BLaER1 treated with 17β-estradiol and CSF1 and Interleukin-3, amounts not matched to agents 10 nM and 100 nM (cell line): ENCODE measurements around the gene WDR37.

Experiments used
- H3K27ac ChIP-seq, 11 experiments: shearing (Covaris generic); formaldehyde crosslinking; 2 replicates each; pipeline ENCODE4 v1.8.1; 2022
- H3K27me3 ChIP-seq, 11 experiments: shearing (Covaris generic); formaldehyde crosslinking; 2 replicates each; pipeline ENCODE4 v1.8.1; 2022
- H3K36me3 ChIP-seq, 11 experiments: shearing (Covaris generic); formaldehyde crosslinking; 2 replicates each; pipeline ENCODE4 v1.8.1; 2022
- H3K4me1 ChIP-seq, 10 experiments: shearing (Covaris generic); formaldehyde crosslinking; 2 replicates each; pipeline ENCODE4 v1.8.1; 2022
- H3K4me2 ChIP-seq, 11 experiments: shearing (Covaris generic); formaldehyde crosslinking; 2 replicates each; pipeline ENCODE4 v1.8.1; 2022
- H3K4me3 ChIP-seq, 10 experiments: shearing (Covaris generic); formaldehyde crosslinking; 2 replicates each; pipeline ENCODE4 v1.8.1; 2022
- H3K9ac ChIP-seq, 11 experiments: shearing (Covaris generic); formaldehyde crosslinking; 2 replicates each; pipeline ENCODE4 v1.8.1; 2022
- H3K9me3 ChIP-seq, 11 experiments: shearing (Covaris generic); formaldehyde crosslinking; replicated peaks in 1 of 11; 2 replicates each; pipeline ENCODE4 v1.8.1; 2022
- H4K20me1 ChIP-seq, 11 experiments: shearing (Covaris generic); formaldehyde crosslinking; 2 replicates each; pipeline ENCODE4 v1.8.1; 2022
- Cebpa-rat ChIP-seq, 11 experiments: shearing (Covaris generic); IDR thresholded peaks; 2 replicates each; pipeline ENCODE4 v1.8.1; 2022

WDR37 gene

GRCh38 chr10:1152386-1153250 is 96.4 kb downstream of the WDR37 start:
- Histone ChIP-seq H3K4me1 (peaks cover 21 to 88% (median 71%) of the 10 kb centered on the region in 10 experiments), H3K4me2 (peak overlapping the region in 9 of 11 experiments; percentile 28 to 94 (median 79); a peak in 17 of 22 replicates), H3K9me3 (peaks cover 2 to 10% (median 7%) of the 10 kb centered on the region in 11 experiments; a peak in 20 of 22 replicates), H3K9ac (no peak overlapping the region), H3K36me3 (no peaks in the 10 kb centered on the region), H3K27me3 (peaks cover 0 to 10% (median 0%) of the 10 kb centered on the region in 11 experiments; a peak in 1 of 22 replicates), H3K4me3 (no peak overlapping the region), H4K20me1 (peaks cover 0 to 4% (median 0%) of the 10 kb centered on the region in 11 experiments; a peak in 2 of 22 replicates), H3K27ac (no peak overlapping the region)
- TF ChIP-seq Cebpa-rat (IDR thresholded peaks at IDR 0.05) = no peak

GRCh38 chr10:1153251-1153763 is 97.1 kb downstream of the WDR37 start:
- Histone ChIP-seq H3K36me3 (no peaks in the 10 kb centered on the region), H3K9ac (no peak overlapping the region), H4K20me1 (peaks cover 0 to 4% (median 0%) of the 10 kb centered on the region in 11 experiments; a peak in 2 of 22 replicates), H3K27ac (no peak overlapping the region), H3K9me3 (peaks cover 0 to 4% (median under 1%) of the 10 kb centered on the region in 11 experiments; a peak in 5 of 22 replicates), H3K4me1 (peaks cover 21 to 85% (median 71%) of the 10 kb centered on the region in 10 experiments), H3K4me3 (no peak overlapping the region), H3K27me3 (peaks cover 0 to 10% (median 0%) of the 10 kb centered on the region in 11 experiments; a peak in 1 of 22 replicates), H3K4me2 (peak overlapping the region in 9 of 11 experiments; percentile 28 to 94 (median 79); a peak in 16 of 22 replicates)
- TF ChIP-seq Cebpa-rat (IDR thresholded peaks at IDR 0.05) = no peak

- 0 out of 22 replicates have a peak overlapping the region, but pooled peaks of 1 of the 11 experiments have one; percentile 3 for H3K9ac ChIP-seq
- peaks cover 21 to 80% (median 67%) of the 10 kb centered on the region in 10 experiments for H3K4me1 ChIP-seq
- no peaks in the 10 kb centered on the region for H3K36me3 ChIP-seq
- H3K4me3 ChIP-seq = no peak overlapping the region
- TF ChIP-seq Cebpa-rat (IDR thresholded peaks at IDR 0.05) = no peak
- no peak overlapping the region for H3K27ac ChIP-seq
- H3K9me3 ChIP-seq = no peaks in the 10 kb centered on the region
- peaks cover 0 to 10% (median 0%) of the 10 kb centered on the region in 11 experiments; a peak in 1 of 22 replicates for H3K27me3 ChIP-seq
- peaks cover 0 to 4% (median 0%) of the 10 kb centered on the region in 11 experiments; a peak in 2 of 22 replicates for H4K20me1 ChIP-seq
- peak overlapping the region in 9 of 11 experiments; percentile 18 to 94 (median 79); a peak in 17 of 22 replicates for H3K4me2 ChIP-seq
Measured at GRCh38 chr10:1153805-1154351, 97.7 kb downstream of the WDR37 start.

GRCh38 chr10:1154531-1155295 is 98.5 kb downstream of the WDR37 start:
- Histone ChIP-seq H4K20me1 (peaks cover 0 to 4% (median 0%) of the 10 kb centered on the region in 11 experiments; a peak in 2 of 22 replicates), H3K9me3 (no peaks in the 10 kb centered on the region), H3K4me2 (peak overlapping the region in 8 of 11 experiments; percentile 31 to 94 (median 82); a peak in 13 of 22 replicates), H3K27me3 (peaks cover 0 to 10% (median 0%) of the 10 kb centered on the region in 11 experiments; a peak in 1 of 22 replicates), H3K36me3 (no peaks in the 10 kb centered on the region), H3K27ac (no peak overlapping the region), H3K4me3 (no peak overlapping the region), H3K4me1 (peaks cover 16 to 72% (median 59%) of the 10 kb centered on the region in 10 experiments), H3K9ac (no peak overlapping the region)
- no peak for TF ChIP-seq Cebpa-rat (IDR thresholded peaks at IDR 0.05)

GRCh38 chr10:1155791-1156615 is 99.8 kb downstream of the WDR37 start:
- H4K20me1 ChIP-seq = no peaks in the 10 kb centered on the region; a peak in 2 of 22 replicates
- H3K27ac ChIP-seq = no peak overlapping the region
- TF ChIP-seq Cebpa-rat (IDR thresholded peaks at IDR 0.05) = no peak
- peaks cover 0 to 9% (median 0%) of the 10 kb centered on the region in 11 experiments; a peak in 1 of 22 replicates for H3K27me3 ChIP-seq
- no peak overlapping the region for H3K9ac ChIP-seq
- peaks cover 3 to 59% (median 46%) of the 10 kb centered on the region in 10 experiments for H3K4me1 ChIP-seq
- no peaks in the 10 kb centered on the region for H3K9me3 ChIP-seq
- peak overlapping the region in 6 of 11 experiments; percentile 3 to 31 (median 12); a peak in 6 of 22 replicates for H3K4me2 ChIP-seq
- no peaks in the 10 kb centered on the region for H3K36me3 ChIP-seq
- H3K4me3 ChIP-seq = no peak overlapping the region

- Histone ChIP-seq H3K27me3 (peaks cover 0 to 9% (median 0%) of the 10 kb centered on the region in 11 experiments; a peak in 1 of 22 replicates), H3K9me3 (no peaks in the 10 kb centered on the region), H3K9ac (no peak overlapping the region), H3K36me3 (no peaks in the 10 kb centered on the region), H3K27ac (no peak overlapping the region), H3K4me2 (peak overlapping the region in 3 of 11 experiments; percentile 11 to 31 (median 20); a peak in 5 of 22 replicates), H3K4me3 (no peak overlapping the region), H4K20me1 (no peaks in the 10 kb centered on the region; a peak in 2 of 22 replicates), H3K4me1 (peaks cover 0 to 54% (median 41%) of the 10 kb centered on the region in 10 experiments; a peak in 16 of 20 replicates)
- TF ChIP-seq Cebpa-rat (IDR thresholded peaks at IDR 0.05) = no peak
Measured at GRCh38 chr10:1156616-1156886, 100.4 kb downstream of the WDR37 start.

- no peak overlapping the region for H3K4me3 ChIP-seq
- H3K27ac ChIP-seq = no peak overlapping the region
- no peaks in the 10 kb centered on the region for H3K9me3 ChIP-seq
- TF ChIP-seq Cebpa-rat (IDR thresholded peaks at IDR 0.05) = no peak
- H3K27me3 ChIP-seq = peaks cover 0 to 9% (median 0%) of the 10 kb centered on the region in 11 experiments; a peak in 1 of 22 replicates
- no peak overlapping the region for H3K9ac ChIP-seq
- H4K20me1 ChIP-seq = no peaks in the 10 kb centered on the region; a peak in 2 of 22 replicates
- peak overlapping the region in 3 of 11 experiments; percentile 11 to 31 (median 20); a peak in 5 of 22 replicates for H3K4me2 ChIP-seq
- H3K4me1 ChIP-seq = peaks cover 0 to 48% (median 36%) of the 10 kb centered on the region in 10 experiments; a peak in 16 of 20 replicates
- no peaks in the 10 kb centered on the region for H3K36me3 ChIP-seq
Measured at GRCh38 chr10:1156921-1157614, 100.9 kb downstream of the WDR37 start.
